Activated CD8-positive, alpha-beta T cell treated with anti-CD3 and anti-CD28 coated beads for 36 hours (primary cell): ENCODE measurements around the gene TLCD3A. TPM values are rescaled to one million over a fixed set of nuclear protein-coding genes. Genes with fewer than 3 reads are reported as not detected.
"Not testable (repeated sequence)": the region's sequence is repeated elsewhere in the genome, so short reads cannot be mapped to it uniquely, and the experiment has no call there.

Experiments used
- ATAC-seq: fragments of 200-7000 bp; cut with Tn5 transposase; one replicate; pipeline ENCODE4 v1.10.0; 2021; ENCODE audit warnings: mild to moderate bottlenecking, moderate library complexity
- CTCF ChIA-PET: fragments of 350-600 bp; sonication (Branson Sonifier 250); formaldehyde crosslinking; loops from one replicate; lab custom pipeline; 2021; ENCODE audit warnings: antibody characterized with exemption; lab: Charles Lee
- POLR2A ChIA-PET: fragments of 350-600 bp; sonication (Branson Sonifier 250); formaldehyde crosslinking; loops from one replicate; lab custom pipeline; 2021; ENCODE audit warnings: antibody characterized with exemption; lab: Charles Lee
- DNase-seq: peaks from one replicate; pipeline ENCODE4 v3.0.0-alpha.2; 2020
- H3K27ac Mint-ChIP-seq: one replicate; pipeline ENCODE4 v1.8.0; 2021; ENCODE audit warnings: mild to moderate bottlenecking, mixed read lengths
- H3K27me3 Mint-ChIP-seq: one replicate; pipeline ENCODE4 v1.8.0; 2021; ENCODE audit warnings: mixed read lengths
- H3K36me3 Mint-ChIP-seq: one replicate; pipeline ENCODE4 v1.8.0; 2021; ENCODE audit warnings: low read depth, mixed read lengths
- H3K4me1 Mint-ChIP-seq: one replicate; pipeline ENCODE4 v1.8.0; 2021; ENCODE audit warnings: low read depth, mixed read lengths
- H3K4me3 Mint-ChIP-seq: one replicate; pipeline ENCODE4 v1.8.0; 2021; ENCODE audit warnings: mild to moderate bottlenecking, moderate library complexity, mixed read lengths
- H3K9me3 Mint-ChIP-seq: one replicate; pipeline ENCODE4 v1.8.0; 2021; ENCODE audit warnings: mixed read lengths
- CTCF ChIP-seq: fragments of 200-600 bp; IDR thresholded peaks from one replicate; pipeline ENCODE4 v1.8.0; 2022; ENCODE audit warnings: antibody characterized with exemption, mild to moderate bottlenecking
- intact Hi-C: fragments of 100-400 bp; cut with micrococcal nuclease; formaldehyde crosslinking; loops from one replicate; pipeline ENCODE4 v1.10.0; 2022
- total RNA-seq, 2 experiments: library from RNA; stranded (reverse); gene quantifications; one replicate each; pipeline ENCODE4 v1.2.3, GENCODE V29; 2021

TLCD3A gene
- total RNA-seq, 2 experiments from 2014 or later, result 30.9 to 34.4 TPM

GRCh38 chr17:692116-692515 is 40.3 kb upstream of the TLCD3A start:
- POLR2A ChIA-PET, result no interaction called here
- H3K27ac Mint-ChIP-seq, result no peak overlapping the region
- CTCF ChIA-PET, result interaction anchor here (0.7 to 1.0 kb wide), 2 partner anchors 9 to 487 kb away, joined by 3 to 6 read pairs; no protein-coding TSS in a partner anchor

GRCh38 chr17:693791-694638 is 38.4 kb upstream of the TLCD3A start:
- DNase-seq (no peak), ATAC-seq (no peak)
- ChIA-PET CTCF (interaction anchor here (1.4 kb wide), 1 partner anchor 282 kb away, joined by 5 read pairs; no protein-coding TSS in a partner anchor), POLR2A (interaction anchor here (1.0 kb wide), 1 partner anchor 277 kb away, joined by 3 read pairs; no protein-coding TSS in a partner anchor)
- intact Hi-C loops, result no loop called here
- Mint-ChIP-seq H3K27ac (no peak overlapping the region), H3K4me1 (no peaks in the 10 kb centered on the region), H3K9me3 (no peaks in the 10 kb centered on the region), H3K36me3 (peaks cover 30% of the 10 kb centered on the region), H3K4me3 (no peak overlapping the region), H3K27me3 (no peaks in the 10 kb centered on the region)
- no peak for TF ChIP-seq CTCF

More at GRCh38 chr17:692116-692515, 40.3 kb upstream of the TLCD3A start:
- Mint-ChIP-seq H3K27me3 (no peaks in the 10 kb centered on the region), H3K4me3 (no peak overlapping the region), H3K4me1 (no peaks in the 10 kb centered on the region), H3K9me3 (no peaks in the 10 kb centered on the region), H3K36me3 (peaks cover 28% of the 10 kb centered on the region)
- DNase-seq (no peak), ATAC-seq (no peak)
- intact Hi-C loops, result no loop called here
- no peak for TF ChIP-seq CTCF

- intact Hi-C loops, result no loop called here
- no peak overlapping the region for H3K27ac Mint-ChIP-seq
- no peak for TF ChIP-seq CTCF
- peaks cover 25% of the 10 kb centered on the region for H3K36me3 Mint-ChIP-seq
- H3K9me3 Mint-ChIP-seq, result no peaks in the 10 kb centered on the region
- POLR2A ChIA-PET, result interaction anchor here (1.2 kb wide), 1 partner anchor 9 kb away, joined by 3 read pairs; no protein-coding TSS in a partner anchor
- no peak for DNase-seq
- no peak for ATAC-seq
- no peak overlapping the region for H3K4me3 Mint-ChIP-seq
- CTCF ChIA-PET, result interaction anchor here (12.3 kb wide), 1 partner anchor 285 kb away, joined by 162 read pairs; a partner anchor contains a TSS
- H3K4me1 Mint-ChIP-seq, result no peaks in the 10 kb centered on the region
- H3K27me3 Mint-ChIP-seq, result no peaks in the 10 kb centered on the region
These were observed 36.0 kb upstream of the TLCD3A start for GRCh38 chr17:696369-696768.

GRCh38 chr17:697682-698081 is 34.7 kb upstream of the TLCD3A start:
- H3K27me3 Mint-ChIP-seq, result no peaks in the 10 kb centered on the region
- no peak for TF ChIP-seq CTCF
- POLR2A ChIA-PET, result interaction anchor here (0.7 to 1.2 kb wide), 2 partner anchors 10 to 285 kb away, joined by 3 read pairs; no protein-coding TSS in a partner anchor
- intact Hi-C loops, result no loop called here
- ATAC-seq, result no peak
- DNase-seq, result no peak
- CTCF ChIA-PET, result interaction anchor here (1.0 to 12.3 kb wide), 4 partner anchors 9 to 286 kb away, joined by 3 to 162 read pairs (median 4); a partner anchor contains a TSS
- H3K36me3 Mint-ChIP-seq, result peaks cover 21% of the 10 kb centered on the region
- H3K4me1 Mint-ChIP-seq, result no peaks in the 10 kb centered on the region
- no peak overlapping the region for H3K4me3 Mint-ChIP-seq
- H3K27ac Mint-ChIP-seq, result no peak overlapping the region
- H3K9me3 Mint-ChIP-seq, result no peaks in the 10 kb centered on the region

GRCh38 chr17:698096-698495 is 34.3 kb upstream of the TLCD3A start:
- H3K9me3 Mint-ChIP-seq, intact Hi-C loops, H3K27ac Mint-ChIP-seq, H3K4me1 Mint-ChIP-seq, H3K4me3 Mint-ChIP-seq, DNase-seq, H3K27me3 Mint-ChIP-seq, ATAC-seq: not testable (repeated sequence)
- peaks cover 21% of the 10 kb centered on the region for H3K36me3 Mint-ChIP-seq
- POLR2A ChIA-PET, result interaction anchor here (0.7 kb wide), 1 partner anchor 286 kb away, joined by 3 read pairs; no protein-coding TSS in a partner anchor
- CTCF ChIA-PET, result interaction anchor here (1.0 to 12.3 kb wide), 6 partner anchors 9 to 312 kb away, joined by 3 to 162 read pairs (median 7); a partner anchor contains a TSS
